Gastrocnemius medialis (tissue), 4 donors: ENCODE data around the gene CPXM1. TPM values are rescaled to one million over a fixed set of nuclear protein-coding genes. Genes with fewer than 3 reads are reported as not detected.

Experiments used
- ATAC-seq, 2 donors: fragments of 150-250 bp; one replicate each; pipeline ENCODE4 v1.9.1; 2016
- DNase-seq, 2 donors: peaks; one replicate each; pipeline ENCODE4 v3.0.0-alpha.2; 2019
- H3K27ac ChIP-seq, 4 donors: fragments of 200-600 bp; sonication (generic); 1 replicate in 1 of 4; 2 replicates in 3 of 4; pipeline ENCODE4 v1.5.1; 2016 to 2018; ENCODE audit warnings: mild to moderate bottlenecking in 2 of 4, moderate library complexity in 1 of 4
- H3K27me3 ChIP-seq, 3 donors: fragments of 200-600 bp; sonication (generic) in 2 of 3; 1 replicate in 1 of 3; 2 replicates in 2 of 3; pipeline versions ENCODE4 v1.5.1 to v1.6.0; 2016 to 2019; ENCODE audit warnings: mild to moderate bottlenecking in 1 of 3, moderate library complexity in 1 of 3
- H3K36me3 ChIP-seq, 2 donors: fragments of 200-600 bp; sonication (generic) in 1 of 2; one replicate each; pipeline ENCODE4 v1.5.1; 2017 to 2018
- H3K4me1 ChIP-seq, 2 donors: fragments of 200-600 bp; sonication (generic) in 1 of 2; one replicate each; pipeline ENCODE4 v1.5.1; 2016 to 2017; ENCODE audit warnings: mild to moderate bottlenecking in 2 of 2
- H3K4me3 ChIP-seq, 4 donors: fragments of 200-600 bp; sonication (generic) in 3 of 4; 1 replicate in 1 of 4; 2 replicates in 3 of 4; pipeline ENCODE4 v1.5.1; 2016 to 2019; ENCODE audit warnings: mild to moderate bottlenecking in 2 of 4
- H3K9me3 ChIP-seq, 3 donors: fragments of 200-600 bp; sonication (generic) in 2 of 3; 1 replicate in 1 of 3; 2 replicates in 2 of 3; pipeline ENCODE4 v1.5.1; 2016 to 2019
- POLR2A ChIP-seq, 2 donors: fragments of 450-650 bp; IDR thresholded peaks; one replicate each; pipeline ENCODE4 v1.6.1; 2017; ENCODE audit warnings: antibody characterized with exemption in 2 of 2, mild to moderate bottlenecking in 2 of 2, moderate library complexity in 2 of 2
- in situ Hi-C, 4 donors: fragments of 200-750 bp; cut with MboI; loops; one replicate each; pipeline versions ENCODE4 v1.15.0 to v1.8.0; 2017; ENCODE audit warnings: low sequenced_read_pairs in 4 of 4
- intact Hi-C: fragments of 100-400 bp; cut with DNase I; formaldehyde crosslinking; loops from one replicate; pipeline ENCODE4 v1.15.1; 2023; ENCODE audit warnings: low total_unique reads
- total RNA-seq, 4 donors: library from RNA; depleted of rRNA; stranded (reverse); fragments of >200 nt; gene quantifications; one replicate each; pipeline versions ENCODE4 v1.1.0 to v1.2.3, GENCODE V29; 2016
- TF ChIP-seq, protein P1 (sequence below), 5 experiments: fragments of 450-650 bp in 3 of 5; fragments of 200-600 bp in 2 of 5; sonication (generic) in 2 of 5; IDR thresholded peaks in 4 of 5; conservative IDR thresholded peaks in 1 of 5; 1 replicate in 4 of 5; 2 replicates in 1 of 5; pipeline ENCODE4 v1.5.1; 2016 to 2019; ENCODE audit warnings: antibody characterized with exemption in 5 of 5, mild to moderate bottlenecking in 3 of 5, moderate library complexity in 3 of 5

The CPXM1 gene
- total RNA-seq = 1 to 10 TPM in 1 of 4 donors, under 1 TPM in 2, not detected in 1; 0.46 to 1.6 (median 0.81) TPM

DNA sequence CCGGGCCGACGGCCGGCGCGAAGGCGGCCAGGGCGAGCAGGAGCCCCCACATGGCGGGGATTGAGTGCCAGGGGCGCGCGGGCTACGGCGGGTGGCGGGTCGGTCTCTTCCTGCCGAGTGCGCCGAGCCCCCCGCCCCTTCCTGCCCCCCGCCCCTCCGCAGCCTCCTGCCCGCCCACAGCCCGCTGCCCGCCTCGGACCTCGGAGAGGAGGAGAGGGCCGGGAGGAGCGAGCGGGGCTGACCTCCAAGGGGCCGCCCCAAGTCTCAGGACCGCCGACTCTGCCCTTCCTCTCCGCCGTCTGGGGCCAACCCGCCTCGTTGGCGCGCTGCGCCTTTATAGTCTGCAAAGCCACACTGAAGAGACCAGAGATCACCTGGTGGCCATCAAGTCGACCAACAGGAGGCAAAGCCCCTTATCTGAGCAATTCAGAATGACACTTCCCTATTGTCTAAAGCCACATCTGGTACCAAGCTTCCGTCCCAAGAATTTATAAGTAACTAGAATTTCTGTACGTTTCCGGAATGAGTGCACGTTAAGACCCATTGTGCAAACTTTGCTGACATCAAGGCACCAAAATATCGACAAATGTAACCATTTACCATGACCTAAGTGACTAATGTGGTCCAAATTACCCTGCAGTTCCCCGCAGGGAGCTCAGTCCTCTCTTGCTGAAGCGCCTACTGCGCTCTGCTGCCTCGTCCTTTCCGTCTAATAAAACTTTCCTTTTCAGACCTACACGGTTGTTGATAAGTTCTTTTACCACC is at the start of gene CPXM1:
Gene CPXM1 (minus strand): TSS at position 107 of the 765 bp plus-strand sequence. CDS start 55 bp downstream, at position 52.
- peak within 1 kb of the TSS in 3 of 4 donors; percentile 9 to 20 (median 10) for H3K4me3 ChIP-seq
- intact Hi-C loops = no loop called here
- ATAC-seq (no peak), DNase-seq (no peak)
- H3K27me3 ChIP-seq = peaks cover 53 to 74% (median 72%) of the 10 kb centered on the region in 3 donors
- in situ Hi-C loops = no loop called here
- TF ChIP-seq, protein P1, sequence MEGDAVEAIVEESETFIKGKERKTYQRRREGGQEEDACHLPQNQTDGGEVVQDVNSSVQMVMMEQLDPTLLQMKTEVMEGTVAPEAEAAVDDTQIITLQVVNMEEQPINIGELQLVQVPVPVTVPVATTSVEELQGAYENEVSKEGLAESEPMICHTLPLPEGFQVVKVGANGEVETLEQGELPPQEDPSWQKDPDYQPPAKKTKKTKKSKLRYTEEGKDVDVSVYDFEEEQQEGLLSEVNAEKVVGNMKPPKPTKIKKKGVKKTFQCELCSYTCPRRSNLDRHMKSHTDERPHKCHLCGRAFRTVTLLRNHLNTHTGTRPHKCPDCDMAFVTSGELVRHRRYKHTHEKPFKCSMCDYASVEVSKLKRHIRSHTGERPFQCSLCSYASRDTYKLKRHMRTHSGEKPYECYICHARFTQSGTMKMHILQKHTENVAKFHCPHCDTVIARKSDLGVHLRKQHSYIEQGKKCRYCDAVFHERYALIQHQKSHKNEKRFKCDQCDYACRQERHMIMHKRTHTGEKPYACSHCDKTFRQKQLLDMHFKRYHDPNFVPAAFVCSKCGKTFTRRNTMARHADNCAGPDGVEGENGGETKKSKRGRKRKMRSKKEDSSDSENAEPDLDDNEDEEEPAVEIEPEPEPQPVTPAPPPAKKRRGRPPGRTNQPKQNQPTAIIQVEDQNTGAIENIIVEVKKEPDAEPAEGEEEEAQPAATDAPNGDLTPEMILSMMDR (IDR thresholded peaks at IDR 0.05 in 4 of 5, conservative IDR thresholded peaks at IDR 0.05 in 1 of 5) = no peak
- TF ChIP-seq POLR2A (IDR thresholded peaks at IDR 0.05) = no peak
- no peak within 1 kb of the TSS for H3K27ac ChIP-seq
- H3K9me3 ChIP-seq = peaks cover 0 to 7% (median 0%) of the 10 kb centered on the region in 3 donors
- H3K4me1 ChIP-seq = peaks cover 0 to 6% of the 10 kb centered on the region in 2 donors
- H3K36me3 ChIP-seq = no peaks in the 10 kb centered on the region

DNA sequence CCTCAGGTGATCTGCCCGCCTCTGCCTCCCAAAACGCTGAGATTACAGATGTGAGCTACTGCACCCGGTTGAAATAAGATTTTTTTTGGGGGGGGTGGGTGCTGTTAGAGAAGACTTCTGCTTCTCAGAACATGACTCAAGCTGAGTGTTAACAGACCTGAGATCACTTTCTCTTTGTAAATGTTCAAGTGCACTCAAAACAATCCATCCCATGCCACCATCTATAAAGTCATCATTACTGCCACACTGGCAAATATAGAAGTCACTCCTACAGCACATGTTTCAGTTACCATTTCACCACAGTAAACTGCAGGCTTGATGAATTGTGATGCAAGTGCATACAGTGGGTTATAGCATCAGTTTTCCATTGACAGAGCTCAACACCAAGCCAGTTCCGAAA is 49.1 kb upstream of the CPXM1 start:
- in situ Hi-C loops = loop anchor here in 1 of 4 donors (25.0 kb wide), 1 partner anchor 1737 kb away; the partner anchor contains the start of gene PSMF1
- TF ChIP-seq POLR2A (IDR thresholded peaks at IDR 0.05) = no peak
- TF ChIP-seq, protein P1 (IDR thresholded peaks at IDR 0.05 in 4 of 5, conservative IDR thresholded peaks at IDR 0.05 in 1 of 5) = no peak
- intact Hi-C loops = no loop called here

DNA sequence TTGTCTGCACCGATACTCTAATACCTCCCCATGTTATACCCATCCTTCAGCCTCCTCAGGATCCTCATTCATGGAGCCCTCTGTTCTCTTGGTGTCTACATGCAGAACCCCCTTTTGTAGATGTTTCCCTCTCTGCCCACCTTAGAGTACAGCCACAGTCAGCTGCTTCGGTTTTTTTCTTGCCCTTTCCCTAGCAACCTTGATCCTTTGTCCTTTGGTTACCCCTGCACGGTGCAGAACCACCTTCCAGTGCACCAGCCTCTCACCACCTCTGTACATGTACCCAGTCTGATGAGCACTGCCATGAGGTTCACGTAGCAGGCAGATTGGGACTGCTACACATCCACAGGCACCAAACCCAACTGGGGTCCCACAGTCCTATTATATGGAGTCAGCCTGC is 47.4 kb upstream of the CPXM1 start:
- no peaks in the 10 kb centered on the region for H3K9me3 ChIP-seq
- intact Hi-C loops = no loop called here
- ATAC-seq (no peak), DNase-seq (no peak)
- no peak overlapping the region for H3K4me3 ChIP-seq
- TF ChIP-seq, protein P1 (IDR thresholded peaks at IDR 0.05 in 4 of 5, conservative IDR thresholded peaks at IDR 0.05 in 1 of 5) = no peak
- TF ChIP-seq POLR2A (IDR thresholded peaks at IDR 0.05) = no peak
- no peaks in the 10 kb centered on the region for H3K27me3 ChIP-seq
- in situ Hi-C loops = loop anchor here in 1 of 4 donors (25.0 kb wide), 1 partner anchor 1736 kb away; the partner anchor contains the start of gene PSMF1
- H3K4me1 ChIP-seq = peaks cover 0 to 5% of the 10 kb centered on the region in 2 donors
- H3K27ac ChIP-seq = no peak overlapping the region
- no peaks in the 10 kb centered on the region for H3K36me3 ChIP-seq

More for the DNA sequence above, 49.1 kb upstream of the CPXM1 start:
- no peak overlapping the region for H3K27ac ChIP-seq
- ATAC-seq (no peak), DNase-seq (no peak)
- peaks cover 0 to 5% of the 10 kb centered on the region in 2 donors for H3K4me1 ChIP-seq
- no peak overlapping the region for H3K4me3 ChIP-seq
- no peaks in the 10 kb centered on the region for H3K27me3 ChIP-seq
- H3K9me3 ChIP-seq = no peaks in the 10 kb centered on the region
- H3K36me3 ChIP-seq = no peaks in the 10 kb centered on the region

DNA sequence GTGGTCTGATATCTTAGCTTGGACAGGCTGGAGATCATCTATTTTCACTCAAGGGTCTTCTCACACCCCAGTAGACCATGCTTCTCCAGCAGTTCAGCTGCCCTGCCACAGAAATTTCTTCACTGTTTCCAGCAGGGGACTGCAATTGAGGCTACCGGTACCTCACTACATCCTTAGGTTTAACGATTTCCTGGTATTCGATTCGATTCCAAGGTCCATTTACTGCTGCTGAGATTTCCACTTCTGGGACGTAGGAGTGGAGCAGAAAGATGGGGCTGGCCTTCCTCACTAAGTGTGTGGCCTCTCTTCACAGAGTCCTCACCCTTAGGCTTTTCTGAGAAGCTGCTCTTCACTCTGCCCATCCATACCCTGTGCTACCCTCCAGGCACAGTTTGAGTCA is 46.3 kb upstream of the CPXM1 start:
- Histone ChIP-seq H3K36me3 (no peaks in the 10 kb centered on the region), H3K9me3 (no peaks in the 10 kb centered on the region), H3K27ac (no peak overlapping the region), H3K4me3 (no peak overlapping the region), H3K27me3 (no peaks in the 10 kb centered on the region), H3K4me1 (peaks cover 4 to 6% of the 10 kb centered on the region in 2 donors)
- in situ Hi-C loops = loop anchor here in 1 of 4 donors (25.0 kb wide), 1 partner anchor 1734 kb away; the partner anchor contains the start of gene PSMF1
- intact Hi-C loops = no loop called here
- ATAC-seq (no peak), DNase-seq (no peak)
- TF ChIP-seq, protein P1 (IDR thresholded peaks at IDR 0.05 in 4 of 5, conservative IDR thresholded peaks at IDR 0.05 in 1 of 5) = no peak
- no peak for TF ChIP-seq POLR2A (IDR thresholded peaks at IDR 0.05)
